NCI-H2196 (cell line): ENCODE measurements around the gene FPGT.
"Not testable (repeated sequence)": the region's sequence is repeated elsewhere in the genome, so short reads cannot be mapped to it uniquely, and the experiment has no call there.

ENCODE experiments used
- DNase-seq: peaks from one replicate; lab custom pipeline; 2025; ENCODE audit not compliant: unreplicated experiment; lab: John Stamatoyannopoulos, UW

The FPGT gene

DNA sequence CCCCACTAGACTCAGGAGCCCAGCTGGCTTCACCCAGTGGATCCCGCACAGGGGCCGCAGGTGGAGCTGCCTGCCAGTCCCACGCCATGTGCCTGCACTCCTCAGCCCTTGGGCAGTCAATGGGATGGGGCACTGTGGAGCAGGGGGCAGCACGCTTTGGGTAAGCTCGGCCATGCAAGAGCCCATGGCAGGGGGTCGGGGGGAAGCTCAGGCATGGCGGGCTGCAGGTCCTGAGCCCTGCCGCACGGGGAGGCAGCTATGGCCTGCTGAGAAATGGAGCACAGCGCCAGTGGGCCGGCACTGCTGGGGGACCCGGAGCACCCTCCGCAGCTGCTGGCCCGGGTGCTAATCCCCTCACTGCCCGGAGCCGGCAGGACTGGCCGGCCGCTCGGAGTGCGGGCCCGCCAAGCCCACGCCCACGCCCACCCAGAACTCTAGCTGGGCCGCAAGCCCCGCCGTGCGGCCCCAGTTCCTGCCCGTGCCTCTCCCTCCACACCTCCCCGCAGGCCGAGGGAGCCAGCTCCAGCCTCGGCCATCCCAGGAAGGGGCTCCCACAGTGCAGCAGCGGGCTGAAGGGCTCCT lies 55.3 kb downstream of the FPGT start:
- not testable (repeated sequence) for DNase-seq
